Cardiac muscle cell (in vitro differentiated cells and primary cell): Measurements from ENCODE around the gene ECI1. TPM values are rescaled to one million over a fixed set of nuclear protein-coding genes. Genes with fewer than 3 reads are reported as not detected.

Source experiments
- DNase-seq, 2 donors: peaks; one replicate each; pipeline versions ENCODE4 v3.0.0 to v3.0.0-alpha.2; 2010 to 2017; ENCODE audit warnings: low read depth in 1 of 2, low spot score in 1 of 2
- H3K27ac ChIP-seq: fragments of 200-600 bp; sonication (generic); 2 replicates; pipeline ENCODE4 v1.5.1; 2016
- H3K27me3 ChIP-seq: fragments of 200-600 bp; sonication (generic); 2 replicates; pipeline ENCODE4 v1.6.0; 2016; ENCODE audit warnings: control low read depth
- H3K36me3 ChIP-seq: fragments of 200-600 bp; sonication (generic); 2 replicates; pipeline ENCODE4 v1.5.1; 2016; ENCODE audit warnings: control low read depth
- H3K4me1 ChIP-seq: fragments of 200-600 bp; sonication (generic); 2 replicates; pipeline ENCODE4 v1.8.1; 2017; ENCODE audit warnings: low read depth, mild to moderate bottlenecking, mixed run types
- H3K4me3 ChIP-seq: fragments of 200-600 bp; sonication (generic); 2 replicates; pipeline ENCODE4 v1.5.1; 2016; ENCODE audit warnings: mild to moderate bottlenecking
- H3K9me3 ChIP-seq: fragments of 200-600 bp; sonication (generic); 2 replicates; pipeline ENCODE4 v1.5.1; 2017; ENCODE audit warnings: low read depth, mild to moderate bottlenecking, control low read depth
- CTCF ChIP-seq: IDR thresholded peaks from 2 replicates; pipeline ENCODE4 v1.5.1; 2012; ENCODE audit warnings: low read depth, mild to moderate bottlenecking, low read length
- polyA plus RNA-seq: library from polyadenylated mRNA; unstranded; fragments of >200 nt; fragmentation: Nextera tagmentation; extraction: Ambion mirVana; gene quantifications from 2 replicates; pipeline ENCODE4 v1.2.1, GENCODE V29; 2016
- total RNA-seq: library from RNA; depleted of rRNA; stranded (reverse); fragments of >200 nt; gene quantifications from 2 replicates; pipeline ENCODE4 v1.2.3, GENCODE V29; 2016

The ECI1 gene
- total and polyA plus RNA-seq, 2 experiments from 2014 or later = 137 to 343 TPM

GRCh38 chr16:2231016-2231931 lies 20.1 kb downstream of the ECI1 start:
- no peak for TF ChIP-seq CTCF
- H3K27me3 ChIP-seq = no peaks in the 10 kb centered on the region
- H3K9me3 ChIP-seq = no peaks in the 10 kb centered on the region
- peaks cover 2% of the 10 kb centered on the region for H3K4me1 ChIP-seq
- no peak for DNase-seq
- H3K36me3 ChIP-seq = peaks cover 45% of the 10 kb centered on the region
- H3K27ac ChIP-seq = no peak overlapping the region
- no peak overlapping the region for H3K4me3 ChIP-seq

- TF ChIP-seq CTCF = no peak
- Histone ChIP-seq H3K27me3 (no peaks in the 10 kb centered on the region), H3K4me1 (no peaks in the 10 kb centered on the region), H3K9me3 (no peaks in the 10 kb centered on the region), H3K27ac (no peak overlapping the region), H3K4me3 (no peak overlapping the region), H3K36me3 (peaks cover 44% of the 10 kb centered on the region)
- DNase-seq = no peak
Observed at GRCh38 chr16:2230376-2230775, 21.0 kb downstream of the ECI1 start.

GRCh38 chr16:2229632-2230250 lies 21.6 kb downstream of the ECI1 start:
- no peak for DNase-seq
- Histone ChIP-seq H3K9me3 (no peaks in the 10 kb centered on the region), H3K4me1 (no peaks in the 10 kb centered on the region), H3K36me3 (peaks cover 38% of the 10 kb centered on the region), H3K4me3 (no peak overlapping the region), H3K27ac (no peak overlapping the region), H3K27me3 (no peaks in the 10 kb centered on the region)
- TF ChIP-seq CTCF = no peak

- Histone ChIP-seq H3K27me3 (no peaks in the 10 kb centered on the region), H3K4me1 (no peaks in the 10 kb centered on the region), H3K36me3 (peaks cover 33% of the 10 kb centered on the region), H3K27ac (no peak overlapping the region), H3K9me3 (no peaks in the 10 kb centered on the region), H3K4me3 (no peak overlapping the region)
- no peak for TF ChIP-seq CTCF
- DNase-seq = no peak
Observed at GRCh38 chr16:2229091-2229490, 22.3 kb downstream of the ECI1 start.

GRCh38 chr16:2228161-2228824 lies 23.1 kb downstream of the ECI1 start:
- no peaks in the 10 kb centered on the region for H3K27me3 ChIP-seq
- no peak overlapping the region for H3K27ac ChIP-seq
- H3K9me3 ChIP-seq = no peaks in the 10 kb centered on the region
- no peak for DNase-seq
- H3K4me1 ChIP-seq = no peaks in the 10 kb centered on the region
- H3K4me3 ChIP-seq = no peak overlapping the region
- TF ChIP-seq CTCF = no peak
- peaks cover 26% of the 10 kb centered on the region for H3K36me3 ChIP-seq
